PFSK-1 (cell line): ENCODE data around the gene TNFRSF13B.

Experiments used
- POLR2AphosphoS5 ChIP-seq: IDR thresholded peaks from 2 replicates; pipeline ENCODE4 v1.6.1; 2012; ENCODE audit warnings: low read depth, mild to moderate bottlenecking, control low read depth, low read length, moderate library complexity
- REST ChIP-seq, 2 experiments: IDR thresholded peaks; 2 replicates each; pipeline versions ENCODE4 v1.6.1 to v1.8.0; 2011 to 2012; ENCODE audit warnings: low read depth in 2 of 2, low read length in 2 of 2, control low read depth in 1 of 2, inconsistent platforms in 1 of 2, mild to moderate bottlenecking in 1 of 2, moderate library complexity in 1 of 2; ENCODE audit not compliant: insufficient read depth in 1 of 2
- SIN3A ChIP-seq: IDR thresholded peaks from 2 replicates; pipeline ENCODE4 v1.6.1; 2012; ENCODE audit warnings: mild to moderate bottlenecking, low read length, moderate library complexity, borderline replicate concordance; ENCODE audit not compliant: insufficient read depth
- TAF1 ChIP-seq: IDR thresholded peaks from 2 replicates; pipeline ENCODE4 v1.6.1; 2012; ENCODE audit warnings: low read length, control low read depth, borderline replicate concordance; ENCODE audit not compliant: insufficient read depth

GRCh38 chr17:16915752-16916556, 56.0 kb downstream of the TNFRSF13B start:
- TF ChIP-seq TAF1 (no peak), REST (IDR thresholded peaks at IDR 0.05; ENCODE audit: insufficient read depth in 1 of 2, low read depth in 2 of 2, low read length in 2 of 2) (no peak), POLR2AphosphoS5 (no peak), SIN3A (no peak)
